ENCODE data around the gene GLI1. TPM values are rescaled to one million over a fixed set of nuclear protein-coding genes. Genes with fewer than 3 reads are reported as not detected.
A peak's percentile ranks its signal among the peaks of the same experiment; 100 is the strongest.

GLI1 gene
- total RNA-seq, 1 donor from 2014 or later = 6.8 TPM

DNA sequence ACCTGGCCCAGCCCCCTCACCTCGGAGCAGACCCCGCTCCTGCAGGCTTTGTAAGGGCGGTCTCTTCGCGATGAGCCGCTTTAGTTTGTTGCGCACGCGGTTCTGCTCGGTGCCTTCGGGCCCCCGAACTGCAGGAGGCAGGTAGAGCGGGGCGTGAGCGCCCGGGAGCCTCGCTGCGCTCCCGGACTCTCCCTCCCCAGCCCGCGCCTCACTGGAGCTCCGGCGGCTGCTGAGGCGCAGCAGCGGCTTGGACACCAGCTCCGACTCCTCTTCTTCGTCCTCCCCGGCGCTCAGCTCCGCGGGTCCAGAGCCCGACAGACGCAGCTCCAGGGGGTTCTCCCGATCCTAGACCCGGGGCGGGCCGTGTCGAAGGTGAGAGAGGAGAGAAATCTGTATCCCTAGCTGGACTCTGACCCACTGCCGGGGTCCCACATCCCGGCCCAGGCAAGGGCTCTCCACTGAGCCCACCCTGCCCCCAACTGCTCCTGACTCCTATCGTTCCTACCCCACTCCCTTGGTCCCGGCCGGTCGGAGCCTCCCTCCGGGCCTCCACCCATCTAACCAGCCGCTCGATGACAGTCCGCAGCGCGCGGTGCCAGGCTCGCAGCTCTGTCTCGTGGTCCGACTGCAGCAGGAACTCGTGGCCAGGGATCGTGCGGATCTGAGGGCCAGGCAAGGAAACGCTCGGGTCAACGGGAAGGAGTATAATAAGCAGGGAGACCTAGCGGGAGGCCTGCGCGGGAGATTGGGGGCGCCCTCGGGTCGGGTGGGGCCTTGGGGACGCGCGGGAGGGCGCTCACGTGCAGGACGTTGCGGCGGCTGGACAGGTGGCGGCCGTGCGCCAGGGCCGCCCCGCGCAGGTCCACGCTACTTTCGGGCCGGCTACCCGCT, 15.9 kb downstream of the GLI1 start:
- Mint-ChIP-seq H3K27me3 (ENCODE audit: low read depth) (peaks cover 30% of the 10 kb centered on the region), H3K9me3 (ENCODE audit: low read depth) (no peaks in the 10 kb centered on the region), H3K27ac (ENCODE audit: unreplicated experiment) (no peak overlapping the region), H3K4me3 (ENCODE audit: unreplicated experiment) (peak overlapping the region; percentile 72), H3K4me1 (ENCODE audit: low read depth) (peaks cover 21% of the 10 kb centered on the region), H3K36me3 (ENCODE audit: low read depth) (no peaks in the 10 kb centered on the region)
- TF ChIP-seq, protein P1, sequence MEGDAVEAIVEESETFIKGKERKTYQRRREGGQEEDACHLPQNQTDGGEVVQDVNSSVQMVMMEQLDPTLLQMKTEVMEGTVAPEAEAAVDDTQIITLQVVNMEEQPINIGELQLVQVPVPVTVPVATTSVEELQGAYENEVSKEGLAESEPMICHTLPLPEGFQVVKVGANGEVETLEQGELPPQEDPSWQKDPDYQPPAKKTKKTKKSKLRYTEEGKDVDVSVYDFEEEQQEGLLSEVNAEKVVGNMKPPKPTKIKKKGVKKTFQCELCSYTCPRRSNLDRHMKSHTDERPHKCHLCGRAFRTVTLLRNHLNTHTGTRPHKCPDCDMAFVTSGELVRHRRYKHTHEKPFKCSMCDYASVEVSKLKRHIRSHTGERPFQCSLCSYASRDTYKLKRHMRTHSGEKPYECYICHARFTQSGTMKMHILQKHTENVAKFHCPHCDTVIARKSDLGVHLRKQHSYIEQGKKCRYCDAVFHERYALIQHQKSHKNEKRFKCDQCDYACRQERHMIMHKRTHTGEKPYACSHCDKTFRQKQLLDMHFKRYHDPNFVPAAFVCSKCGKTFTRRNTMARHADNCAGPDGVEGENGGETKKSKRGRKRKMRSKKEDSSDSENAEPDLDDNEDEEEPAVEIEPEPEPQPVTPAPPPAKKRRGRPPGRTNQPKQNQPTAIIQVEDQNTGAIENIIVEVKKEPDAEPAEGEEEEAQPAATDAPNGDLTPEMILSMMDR (IDR thresholded peaks at IDR 0.05) = no peak
- DNase-seq (ENCODE audit: low spot score) = peak; percentile 85

DNA sequence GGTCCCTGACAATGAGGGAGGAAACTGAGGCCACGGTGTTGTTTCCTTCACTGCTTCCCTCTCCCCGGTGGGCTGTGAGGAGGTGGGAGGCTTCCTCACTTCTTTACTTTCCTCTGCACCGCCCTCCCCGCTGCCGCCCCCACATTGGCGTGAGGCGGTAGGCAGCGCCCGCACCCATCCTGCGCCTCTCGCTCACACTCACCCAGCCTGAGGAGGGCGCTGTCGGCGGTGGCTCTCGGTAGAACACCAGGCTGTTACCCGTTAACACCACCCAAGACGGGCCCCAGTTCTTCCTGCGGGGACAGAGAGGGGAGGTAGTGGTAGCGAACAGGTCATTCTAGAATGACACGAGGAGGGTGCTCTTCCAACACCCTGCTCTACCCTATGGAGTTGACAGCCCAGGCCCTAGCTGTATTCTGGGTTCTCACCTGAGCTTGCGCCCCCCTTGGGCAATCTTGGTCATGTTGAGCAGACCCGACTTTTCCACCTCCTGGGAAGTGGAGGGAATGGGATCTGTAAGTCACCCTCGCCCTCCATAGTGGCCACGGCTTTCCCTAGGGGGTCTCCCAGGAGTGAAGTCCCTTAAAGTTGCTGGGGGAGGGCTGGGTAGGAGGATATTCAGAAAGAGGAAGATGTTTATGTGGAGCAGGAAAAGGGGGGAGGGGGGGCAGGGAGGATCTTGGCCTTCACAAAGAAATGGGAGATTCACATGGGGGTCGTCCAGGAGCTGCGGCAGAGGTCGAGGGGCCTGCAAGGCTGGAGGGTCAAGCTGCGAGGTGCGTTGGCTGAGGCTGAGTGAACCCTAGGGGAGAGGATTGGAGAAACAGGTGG, 16.8 kb downstream of the GLI1 start:
- peak overlapping the region; percentile 72 for H3K4me3 Mint-ChIP-seq (ENCODE audit: unreplicated experiment)
- no peaks in the 10 kb centered on the region for H3K36me3 Mint-ChIP-seq (ENCODE audit: low read depth)
- H3K27ac Mint-ChIP-seq (ENCODE audit: unreplicated experiment) = no peak overlapping the region

DNA sequence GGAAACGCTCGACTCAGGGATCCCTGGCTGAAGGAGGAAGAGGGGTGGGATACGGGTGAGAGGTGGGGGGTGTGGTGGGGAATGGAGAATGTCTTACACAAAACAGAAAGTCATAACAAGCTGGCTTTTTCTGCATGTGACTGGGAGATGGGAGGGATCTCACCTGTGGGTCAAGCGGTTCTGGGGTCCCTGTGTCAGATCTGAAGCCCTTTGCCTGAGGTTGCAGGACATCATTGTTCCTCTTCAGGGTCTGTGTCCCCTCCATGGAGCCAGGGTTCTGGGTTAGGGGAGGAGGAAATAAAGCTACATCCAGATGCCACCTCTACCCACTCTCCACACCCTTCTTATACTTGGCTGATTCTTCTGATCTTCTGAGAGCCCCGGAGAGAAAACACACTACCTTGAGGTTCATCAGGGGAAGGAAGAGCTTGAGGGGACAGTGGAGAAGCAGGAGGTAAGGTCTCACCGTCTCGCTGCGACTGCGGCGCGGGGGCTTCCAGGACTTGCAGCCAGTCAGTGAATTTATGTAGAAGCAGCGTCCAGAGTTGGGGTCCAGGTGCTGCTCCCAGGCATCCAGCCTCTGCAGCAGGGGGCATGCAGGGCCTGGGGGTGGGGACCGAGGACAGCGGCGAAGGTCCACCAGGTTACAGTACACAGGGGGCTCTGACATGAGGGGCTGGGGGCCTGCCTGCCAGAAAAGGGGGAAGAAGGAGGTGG, 17.6 kb downstream of the GLI1 start:
- Mint-ChIP-seq H3K27ac (ENCODE audit: unreplicated experiment) (no peak overlapping the region), H3K27me3 (ENCODE audit: low read depth) (peaks cover 30% of the 10 kb centered on the region), H3K36me3 (ENCODE audit: low read depth) (no peaks in the 10 kb centered on the region), H3K4me1 (ENCODE audit: low read depth) (peaks cover 21% of the 10 kb centered on the region), H3K9me3 (ENCODE audit: low read depth) (no peaks in the 10 kb centered on the region), H3K4me3 (ENCODE audit: unreplicated experiment) (no peak overlapping the region)
- TF ChIP-seq, protein P1 (IDR thresholded peaks at IDR 0.05) = no peak
- peak; percentile 78 for DNase-seq (ENCODE audit: low spot score)

More for the DNA sequence above, 16.8 kb downstream of the GLI1 start:
- peak; percentile 75 for DNase-seq (ENCODE audit: low spot score)
- TF ChIP-seq, protein P1 (IDR thresholded peaks at IDR 0.05) = peak; percentile 45
- Mint-ChIP-seq H3K27me3 (ENCODE audit: low read depth) (peaks cover 30% of the 10 kb centered on the region), H3K9me3 (ENCODE audit: low read depth) (no peaks in the 10 kb centered on the region), H3K4me1 (ENCODE audit: low read depth) (peaks cover 21% of the 10 kb centered on the region)

DNA sequence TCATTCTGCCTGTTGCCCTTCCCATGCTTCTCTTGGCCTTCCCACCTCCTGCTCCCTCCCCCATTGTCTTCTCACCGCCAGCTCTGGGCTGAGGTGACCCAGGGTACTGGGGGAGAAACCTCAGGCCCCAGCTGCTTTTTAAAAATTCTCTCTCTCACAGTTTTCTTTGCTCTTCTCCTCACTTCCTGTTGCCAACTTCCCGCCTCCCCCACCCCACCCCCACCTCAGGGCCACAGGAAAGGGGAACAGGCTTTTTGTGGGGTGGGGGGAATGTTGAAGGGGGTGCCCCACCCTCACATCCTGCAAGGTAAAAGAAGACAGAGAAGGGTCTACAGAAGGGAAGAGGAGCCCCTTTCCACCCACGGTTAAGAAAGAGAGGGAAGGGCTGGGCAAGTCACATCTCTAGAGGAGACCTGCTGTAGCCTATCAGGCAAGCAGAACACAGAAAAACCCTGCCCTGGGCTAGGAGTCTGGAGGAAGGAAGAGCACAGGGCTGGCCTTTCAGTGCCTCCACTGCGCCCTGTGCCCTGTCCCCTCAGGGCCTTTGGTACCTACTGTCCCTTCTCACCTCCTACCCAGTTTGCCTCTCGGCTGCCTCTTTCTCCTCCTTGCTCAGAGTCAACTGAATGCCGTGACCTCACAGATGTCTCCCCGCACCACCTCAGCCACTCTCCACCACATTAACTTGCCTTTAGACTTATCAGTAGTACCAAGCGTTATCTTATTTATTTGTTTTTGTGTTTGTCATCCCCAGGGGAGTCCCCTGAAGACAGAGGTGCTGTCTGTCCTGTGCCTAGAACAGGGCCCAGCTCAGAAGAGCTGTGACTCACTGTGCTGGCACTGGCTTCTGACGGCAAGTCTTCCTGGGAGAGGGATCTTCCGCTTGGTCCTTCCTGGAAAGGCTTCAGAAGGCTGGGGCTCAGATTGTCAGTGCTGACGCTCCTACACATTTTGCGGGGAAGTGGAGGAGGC, 18.4 kb downstream of the GLI1 start:
- Mint-ChIP-seq H3K36me3 (ENCODE audit: low read depth) (no peaks in the 10 kb centered on the region), H3K4me1 (ENCODE audit: low read depth) (peaks cover 24% of the 10 kb centered on the region), H3K27ac (ENCODE audit: unreplicated experiment) (no peak overlapping the region), H3K9me3 (ENCODE audit: low read depth) (no peaks in the 10 kb centered on the region), H3K4me3 (ENCODE audit: unreplicated experiment) (no peak overlapping the region), H3K27me3 (ENCODE audit: low read depth) (peaks cover 23% of the 10 kb centered on the region)
- TF ChIP-seq, protein P1 (IDR thresholded peaks at IDR 0.05) = no peak
- peak; percentile 51 for DNase-seq (ENCODE audit: low spot score)
